ACC112 (cell line): ENCODE data around the gene C2orf49.
"Not testable (repeated sequence)": the region's sequence is repeated elsewhere in the genome, so short reads cannot be mapped to it uniquely, and the experiment has no call there.

Experiments
- H2AFZ ChIP-seq: fragments of 200-600 bp; sonication (generic); one replicate; pipeline ENCODE4 v1.6.0; 2017; ENCODE audit warnings: antibody characterized with exemption, low read length; ENCODE audit not compliant: unreplicated experiment
- H3K27ac ChIP-seq: fragments of 200-600 bp; sonication (generic); 2 replicates; pipeline ENCODE4 v1.5.1; 2014; ENCODE audit warnings: low read depth, mild to moderate bottlenecking, antibody characterized with exemption, low read length, moderate library complexity
- H3K27me3 ChIP-seq: fragments of 200-600 bp; sonication (generic); 2 replicates; pipeline ENCODE4 v1.6.1; 2014; ENCODE audit warnings: mild to moderate bottlenecking, antibody characterized with exemption, low read length, moderate library complexity, mixed read lengths; ENCODE audit not compliant: insufficient read depth
- H3K36me3 ChIP-seq: fragments of 200-600 bp; sonication (generic); 2 replicates; pipeline ENCODE4 v1.6.1; 2016; ENCODE audit warnings: mild to moderate bottlenecking, antibody characterized with exemption, low read length, moderate library complexity, mixed read lengths; ENCODE audit not compliant: insufficient read depth
- H3K4me1 ChIP-seq: fragments of 200-600 bp; sonication (generic); one replicate; pipeline ENCODE4 v1.6.1; 2016; ENCODE audit warnings: low read length, mixed read lengths; ENCODE audit not compliant: insufficient read depth, unreplicated experiment, control insufficient read depth
- H3K4me3 ChIP-seq: fragments of 200-600 bp; sonication (generic); 2 replicates; pipeline ENCODE4 v1.5.1; 2014; ENCODE audit warnings: mild to moderate bottlenecking, low read depth, low read length
- H3K79me2 ChIP-seq: fragments of 200-600 bp; sonication (generic); one replicate; pipeline ENCODE4 v1.6.0; 2016; ENCODE audit warnings: low read length; ENCODE audit not compliant: control insufficient read depth, unreplicated experiment, insufficient read depth

Gene C2orf49

DNA sequence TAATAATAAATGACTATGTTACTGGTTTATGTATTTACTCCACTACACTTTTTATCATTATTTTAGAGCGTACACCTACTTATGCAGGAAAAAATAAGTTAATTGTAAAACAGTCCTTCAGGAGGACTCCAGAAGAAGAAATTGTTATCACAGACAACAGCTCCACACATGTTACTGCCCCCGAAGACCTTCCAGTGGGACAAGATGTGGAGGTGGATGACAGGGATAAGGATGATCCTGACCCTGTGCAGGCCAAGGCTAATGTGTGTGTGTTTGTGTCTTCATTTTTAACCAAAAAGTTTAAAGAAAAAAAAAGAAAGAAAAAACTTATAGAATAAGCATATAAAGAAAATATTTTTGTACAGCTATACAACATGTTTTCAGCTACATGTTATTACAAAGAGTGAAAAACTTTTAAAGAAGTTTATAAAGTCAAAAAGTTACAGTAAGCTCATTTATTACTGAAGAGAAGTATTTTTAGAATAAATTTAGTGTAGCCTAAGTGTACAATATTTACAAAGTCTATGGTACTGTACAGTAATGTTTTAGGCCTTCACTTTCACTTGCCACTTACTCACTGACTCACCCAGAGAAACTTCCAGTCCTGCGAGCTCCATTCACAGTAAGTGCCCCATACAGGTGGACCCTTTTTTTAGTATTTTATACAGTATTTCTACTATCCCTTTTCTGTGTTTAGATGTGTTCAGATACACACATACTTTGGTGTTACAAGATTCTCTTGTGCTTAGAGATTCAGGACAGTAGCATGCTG, 15.3 kb upstream of the C2orf49 start:
- Histone ChIP-seq H2AFZ (no peak overlapping the region), H3K4me3 (no peak overlapping the region), H3K27ac (no peak overlapping the region), H3K36me3 (no peaks in the 10 kb centered on the region), H3K4me1 (peaks cover 19% of the 10 kb centered on the region), H3K79me2 (peaks cover 28% of the 10 kb centered on the region), H3K27me3 (no peaks in the 10 kb centered on the region)

DNA sequence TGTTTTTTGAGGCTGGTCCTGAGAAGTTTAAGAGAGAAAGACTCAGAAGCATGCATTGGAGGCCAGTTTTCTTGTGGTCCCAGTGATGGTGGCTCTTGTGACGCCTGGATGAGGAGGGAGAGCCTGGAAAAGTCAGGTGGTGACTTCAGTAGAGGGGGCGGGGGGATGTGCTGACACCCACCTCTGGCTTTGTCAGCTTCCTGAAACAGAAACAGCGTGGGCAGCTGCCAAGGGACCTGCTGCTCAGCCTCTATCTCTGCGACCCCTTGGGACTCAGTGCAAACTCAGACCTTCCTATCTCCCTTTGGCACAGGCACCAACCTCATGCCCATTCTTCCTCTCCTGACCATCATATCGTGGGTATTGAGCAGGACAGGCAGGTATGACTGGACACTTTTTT, 14.2 kb upstream of the C2orf49 start:
- no peak overlapping the region for H2AFZ ChIP-seq
- no peak overlapping the region for H3K27ac ChIP-seq
- no peak overlapping the region for H3K4me3 ChIP-seq
- no peaks in the 10 kb centered on the region for H3K27me3 ChIP-seq
- H3K79me2 ChIP-seq, result peaks cover 36% of the 10 kb centered on the region
- no peaks in the 10 kb centered on the region for H3K36me3 ChIP-seq
- H3K4me1 ChIP-seq, result peaks cover 22% of the 10 kb centered on the region

DNA sequence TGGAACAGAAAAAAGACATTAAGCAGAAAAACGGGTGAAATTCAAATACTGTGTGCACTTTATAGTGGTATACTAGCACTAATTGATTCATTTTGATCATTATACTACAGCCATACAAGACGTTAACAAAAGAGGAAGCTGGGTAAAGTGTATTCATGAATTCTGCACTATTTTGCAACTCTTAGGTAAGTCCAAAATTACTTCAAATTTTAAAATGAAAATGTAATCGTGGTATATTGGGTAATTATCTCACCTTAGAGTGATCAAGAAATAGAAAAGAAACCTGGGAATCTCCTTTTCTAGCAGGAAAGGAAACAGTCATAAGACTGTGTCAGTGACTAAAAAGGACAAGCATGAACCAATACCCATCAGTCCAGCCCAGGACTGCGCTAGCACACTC, 13.2 kb upstream of the C2orf49 start:
- H3K4me1 ChIP-seq, result peaks cover 30% of the 10 kb centered on the region
- H3K79me2 ChIP-seq, result peaks cover 46% of the 10 kb centered on the region
- H3K27ac ChIP-seq, result no peak overlapping the region

DNA sequence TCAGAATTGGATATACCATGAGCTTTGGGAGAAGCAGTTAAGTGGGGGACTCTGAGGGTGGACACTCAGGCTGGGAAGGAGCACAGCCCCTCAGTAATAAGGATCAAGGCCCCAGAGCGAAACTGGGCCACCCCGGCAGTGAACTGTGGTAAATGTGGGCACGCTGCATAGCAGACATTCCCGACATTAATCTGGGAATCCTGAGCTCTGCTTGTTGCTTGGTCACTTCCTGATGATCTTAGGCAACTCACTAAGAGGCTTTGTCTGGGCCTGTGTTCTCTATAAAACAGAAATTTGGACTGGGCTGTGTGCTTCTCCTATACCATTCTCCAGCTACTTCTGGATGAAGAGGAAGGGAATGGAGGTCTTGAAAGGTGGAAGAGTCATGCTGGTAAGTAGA, 12.6 kb upstream of the C2orf49 start:
- Histone ChIP-seq H3K4me3 (no peak overlapping the region), H3K27me3 (no peaks in the 10 kb centered on the region), H3K4me1 (peaks cover 30% of the 10 kb centered on the region), H3K36me3 (no peaks in the 10 kb centered on the region), H3K27ac (no peak overlapping the region), H2AFZ (no peak overlapping the region), H3K79me2 (peaks cover 47% of the 10 kb centered on the region)

More for the DNA sequence above, 13.2 kb upstream of the C2orf49 start:
- no peaks in the 10 kb centered on the region for H3K36me3 ChIP-seq
- H3K27me3 ChIP-seq, result no peaks in the 10 kb centered on the region
- H2AFZ ChIP-seq, result no peak overlapping the region
- H3K4me3 ChIP-seq, result no peak overlapping the region

DNA sequence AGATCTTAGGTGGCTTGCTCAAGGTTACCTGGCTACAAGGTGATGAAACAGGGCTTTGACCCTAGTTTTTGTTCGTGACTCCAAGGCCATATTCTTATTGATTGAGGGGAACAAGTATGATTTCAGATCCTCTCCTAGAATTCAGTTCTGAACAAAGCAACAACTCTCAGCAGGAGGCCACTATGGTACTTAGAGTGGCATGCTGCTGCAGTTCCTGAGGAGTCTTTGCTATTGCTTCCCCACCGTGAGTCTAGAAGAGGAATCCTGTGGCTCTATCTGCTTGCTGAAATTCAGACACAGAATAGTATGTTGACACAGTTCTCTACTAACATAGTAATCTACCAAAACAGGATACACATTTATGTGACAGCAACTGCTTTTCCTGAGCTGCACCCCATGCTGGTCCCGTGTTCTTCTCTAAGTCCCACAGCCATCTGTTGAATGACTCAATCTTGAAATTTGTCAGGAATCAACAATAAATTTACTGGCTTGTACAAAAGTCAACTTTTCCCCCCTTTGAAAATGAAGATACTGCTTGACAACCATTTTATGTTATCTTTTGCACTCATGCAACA, 11.9 kb upstream of the C2orf49 start:
- no peaks in the 10 kb centered on the region for H3K27me3 ChIP-seq
- H3K4me1 ChIP-seq, result peaks cover 35% of the 10 kb centered on the region
- H2AFZ ChIP-seq, result no peak overlapping the region
- H3K4me3 ChIP-seq, result no peak overlapping the region
- H3K27ac ChIP-seq, result no peak overlapping the region
- no peaks in the 10 kb centered on the region for H3K36me3 ChIP-seq
- peaks cover 47% of the 10 kb centered on the region for H3K79me2 ChIP-seq

DNA sequence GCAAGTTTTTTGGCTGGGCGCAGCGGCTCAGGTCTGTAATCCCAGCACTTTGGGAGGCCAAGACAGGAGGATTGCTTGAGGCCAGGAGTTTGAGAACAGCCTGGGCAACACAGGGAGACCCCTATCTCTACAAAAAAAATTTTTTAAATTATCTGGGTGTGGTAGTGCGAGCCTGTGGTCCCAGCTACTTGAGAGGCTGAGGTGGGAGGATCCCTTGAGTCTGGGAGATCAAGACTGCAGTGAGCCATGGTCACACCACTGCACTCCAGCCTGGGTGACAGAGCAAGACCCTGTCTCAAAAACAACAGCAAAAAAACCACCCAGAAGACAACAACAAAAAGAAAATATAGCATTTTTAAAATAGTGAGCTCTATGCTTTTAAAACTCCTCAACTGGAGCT, 10.1 kb upstream of the C2orf49 start:
- not testable (repeated sequence) for H3K27ac ChIP-seq, H2AFZ ChIP-seq, H3K36me3 ChIP-seq, H3K4me3 ChIP-seq, H3K27me3 ChIP-seq
- Histone ChIP-seq H3K79me2 (peaks cover 41% of the 10 kb centered on the region), H3K4me1 (peaks cover 39% of the 10 kb centered on the region)

DNA sequence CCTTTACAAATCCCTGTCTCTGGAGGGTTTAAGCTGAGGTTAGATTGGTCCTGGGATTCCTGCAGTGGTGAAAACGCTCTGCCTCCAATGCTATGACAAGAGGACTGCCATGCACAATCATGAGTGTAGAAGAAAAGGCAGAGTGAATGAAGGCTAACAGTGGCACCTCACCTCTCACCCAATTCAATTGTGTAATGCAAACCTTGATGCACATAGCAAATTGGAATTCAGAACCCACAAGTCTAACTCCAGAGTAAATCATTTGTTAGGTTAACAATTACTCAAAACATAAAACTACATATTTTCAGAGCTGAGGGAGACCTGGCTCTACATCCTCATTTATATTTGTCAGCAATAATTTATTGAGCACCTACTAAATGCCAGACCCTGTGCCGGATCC, 9.7 kb upstream of the C2orf49 start:
- Histone ChIP-seq H3K27ac (no peak overlapping the region), H2AFZ (no peak overlapping the region), H3K4me3 (no peak overlapping the region), H3K27me3 (no peaks in the 10 kb centered on the region), H3K36me3 (no peaks in the 10 kb centered on the region), H3K4me1 (peaks cover 37% of the 10 kb centered on the region), H3K79me2 (peaks cover 38% of the 10 kb centered on the region)

DNA sequence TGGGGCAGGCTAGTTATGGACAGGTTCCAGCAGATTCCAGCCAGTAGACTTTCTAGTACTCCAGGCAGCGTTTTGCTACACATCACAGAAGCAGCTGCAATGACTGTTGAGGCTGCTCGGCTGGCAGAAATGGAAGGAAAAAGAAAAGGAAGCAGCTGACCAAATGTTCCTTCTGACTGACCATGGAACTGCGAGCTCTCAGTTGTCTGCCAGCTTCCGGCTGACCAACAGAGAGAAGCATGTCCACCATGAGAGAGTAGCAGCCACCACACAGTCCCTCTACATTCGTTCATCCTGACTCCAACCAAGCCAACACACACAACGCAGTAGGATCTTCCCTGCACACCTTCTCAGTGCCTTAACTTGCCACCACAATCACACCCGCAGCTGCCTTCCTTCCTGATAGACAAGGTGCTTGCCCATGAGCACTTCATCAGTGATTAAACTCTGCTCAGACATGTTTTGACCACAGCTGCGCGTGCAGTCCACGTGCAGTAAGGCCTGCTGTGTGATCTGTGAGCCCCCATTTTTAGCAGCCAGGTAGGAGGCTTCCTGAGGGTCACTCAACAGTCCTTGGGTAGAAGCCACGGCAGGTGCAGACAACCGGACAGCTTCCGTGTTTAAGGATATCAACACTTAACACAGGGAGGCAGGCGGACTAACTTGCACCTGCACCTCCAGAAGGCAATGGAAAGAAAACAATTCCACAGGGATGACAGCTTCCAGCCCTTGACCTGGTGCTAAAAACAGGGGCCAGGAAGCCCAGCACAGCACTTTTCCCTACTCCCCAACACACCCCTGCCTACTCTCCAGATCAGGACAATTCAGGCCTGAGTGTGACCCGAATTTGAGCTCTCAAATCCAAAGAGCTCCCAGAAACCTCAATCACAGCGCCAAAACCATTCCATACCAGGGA, 8.8 kb upstream of the C2orf49 start:
- Histone ChIP-seq H3K79me2 (peaks cover 34% of the 10 kb centered on the region), H3K4me3 (peak overlapping the region; percentile 86), H3K4me1 (peaks cover 32% of the 10 kb centered on the region), H3K36me3 (no peaks in the 10 kb centered on the region), H3K27me3 (no peaks in the 10 kb centered on the region), H3K27ac (no peak overlapping the region), H2AFZ (peak overlapping the region; percentile 51)

DNA sequence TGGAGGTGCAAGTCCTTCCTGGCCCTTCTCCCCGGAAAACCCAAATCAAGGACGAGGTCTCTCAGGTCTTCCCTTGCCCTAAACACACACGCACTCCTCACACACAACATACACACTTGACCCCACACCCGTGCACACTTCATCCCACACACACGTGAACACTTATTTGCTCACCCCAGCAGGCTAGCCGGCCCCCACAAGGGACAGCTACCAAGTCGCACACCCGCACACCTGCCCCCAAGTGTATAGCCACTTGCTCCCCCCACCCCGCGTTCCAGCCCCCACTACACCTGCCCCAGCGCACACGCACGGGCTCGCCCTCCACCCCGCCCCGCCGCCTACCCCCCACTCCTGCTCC, 8.2 kb upstream of the C2orf49 start:
- H2AFZ ChIP-seq, result peak overlapping the region; percentile 51
- H3K27me3 ChIP-seq, result no peaks in the 10 kb centered on the region
- peaks cover 32% of the 10 kb centered on the region for H3K4me1 ChIP-seq
- no peak overlapping the region for H3K27ac ChIP-seq
- H3K36me3 ChIP-seq, result no peaks in the 10 kb centered on the region
- H3K4me3 ChIP-seq, result peak overlapping the region; percentile 86
- H3K79me2 ChIP-seq, result peaks cover 34% of the 10 kb centered on the region

DNA sequence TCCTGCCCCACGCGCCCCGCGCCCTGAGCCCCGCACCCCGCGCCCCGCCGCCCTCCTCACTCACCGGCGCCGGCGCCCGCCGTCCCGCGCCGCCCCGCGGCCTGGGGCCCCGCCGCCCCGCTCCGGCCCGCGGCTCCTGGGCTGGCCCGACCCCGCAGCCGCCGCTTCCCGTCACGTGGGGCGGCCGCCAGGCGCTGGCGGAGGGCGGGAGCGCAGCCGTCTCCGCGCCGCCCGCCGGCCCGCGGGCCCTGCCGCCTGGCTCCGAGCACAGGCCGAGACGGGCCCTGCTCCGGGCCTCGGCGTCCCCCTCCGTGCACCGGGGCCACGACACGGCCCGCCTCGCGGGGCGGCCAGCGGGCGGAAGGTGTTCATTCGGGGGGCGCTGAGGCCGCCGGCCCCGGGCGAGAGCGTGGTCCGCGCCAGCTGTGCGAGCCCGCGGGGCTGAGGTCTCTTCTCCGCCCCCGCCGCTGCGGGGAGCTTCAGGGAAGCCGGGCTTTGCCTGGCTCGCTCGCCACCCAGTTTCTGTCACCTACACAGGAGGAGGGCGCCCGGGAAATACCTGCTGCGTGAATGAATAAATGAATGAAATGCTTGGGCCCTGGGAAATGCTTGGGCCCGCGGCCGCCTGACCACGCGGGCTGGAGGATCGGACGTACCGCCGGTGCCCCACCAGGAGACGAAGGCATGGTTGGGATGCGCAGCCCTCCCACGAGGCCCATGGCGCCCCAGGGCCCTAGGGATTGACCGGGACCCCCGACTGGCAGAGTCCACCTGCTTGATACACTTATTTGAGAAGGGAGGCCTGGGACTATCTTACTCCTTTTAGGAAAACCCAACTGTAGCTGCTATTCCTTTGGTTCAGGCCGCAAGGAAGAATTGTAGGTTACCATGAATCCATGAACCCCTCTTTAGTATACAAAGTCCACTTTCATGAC, 7.5 kb upstream of the C2orf49 start, which contains the start of gene TGFBRAP1:
Gene TGFBRAP1 (minus strand): TSS at position 175 of the 935 bp plus-strand sequence. CDS start 21,434 bp downstream, outside the sequence.
- no peak within 1 kb of the TSS for H3K27ac ChIP-seq
- peak within 1 kb of the TSS; percentile 51 for H2AFZ ChIP-seq
- peak within 1 kb of the TSS; percentile 86 for H3K4me3 ChIP-seq
- no peaks in the 10 kb centered on the region for H3K27me3 ChIP-seq
- no peaks in the 10 kb centered on the region for H3K36me3 ChIP-seq
- H3K4me1 ChIP-seq, result peaks cover 28% of the 10 kb centered on the region
- peaks cover 34% of the 10 kb centered on the region for H3K79me2 ChIP-seq
